22Rv1 (cell line): ENCODE measurements around the gene EPB41L4B.

Source experiments
- H3K27ac ChIP-seq: fragments of 450-650 bp; 2 replicates; pipeline ENCODE4 v1.5.1; 2017
- ZFX ChIP-seq: fragments of 450-650 bp; IDR thresholded peaks from 2 replicates; pipeline ENCODE4 v1.6.1; 2017; ENCODE audit warnings: antibody characterized with exemption, borderline replicate concordance
- TF ChIP-seq, protein P1 (sequence below): fragments of 450-650 bp; IDR thresholded peaks from 2 replicates; pipeline ENCODE4 v1.5.1; 2017; ENCODE audit warnings: mild to moderate bottlenecking

Gene EPB41L4B

DNA sequence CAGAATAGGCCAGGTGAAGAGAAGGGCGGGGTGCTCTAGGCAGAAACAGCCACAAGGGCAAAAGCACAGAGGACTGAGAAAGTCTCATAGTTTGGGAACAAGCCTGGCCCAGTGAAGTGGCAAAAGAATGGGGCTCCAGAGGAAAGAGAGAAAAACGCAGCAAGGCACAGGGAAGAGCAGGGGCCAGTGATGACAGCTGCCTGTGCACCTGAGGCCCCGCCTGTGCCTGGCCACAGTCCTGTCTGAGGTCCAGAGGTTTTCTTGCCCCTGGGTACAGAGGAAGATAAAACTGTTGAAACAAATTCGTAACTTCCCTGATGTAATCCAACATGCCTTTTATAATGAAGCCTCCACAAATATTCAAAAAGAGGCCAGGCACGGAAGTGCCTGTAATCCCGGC is 175.8 kb downstream of the EPB41L4B start:
- no peak overlapping the region for H3K27ac ChIP-seq

DNA sequence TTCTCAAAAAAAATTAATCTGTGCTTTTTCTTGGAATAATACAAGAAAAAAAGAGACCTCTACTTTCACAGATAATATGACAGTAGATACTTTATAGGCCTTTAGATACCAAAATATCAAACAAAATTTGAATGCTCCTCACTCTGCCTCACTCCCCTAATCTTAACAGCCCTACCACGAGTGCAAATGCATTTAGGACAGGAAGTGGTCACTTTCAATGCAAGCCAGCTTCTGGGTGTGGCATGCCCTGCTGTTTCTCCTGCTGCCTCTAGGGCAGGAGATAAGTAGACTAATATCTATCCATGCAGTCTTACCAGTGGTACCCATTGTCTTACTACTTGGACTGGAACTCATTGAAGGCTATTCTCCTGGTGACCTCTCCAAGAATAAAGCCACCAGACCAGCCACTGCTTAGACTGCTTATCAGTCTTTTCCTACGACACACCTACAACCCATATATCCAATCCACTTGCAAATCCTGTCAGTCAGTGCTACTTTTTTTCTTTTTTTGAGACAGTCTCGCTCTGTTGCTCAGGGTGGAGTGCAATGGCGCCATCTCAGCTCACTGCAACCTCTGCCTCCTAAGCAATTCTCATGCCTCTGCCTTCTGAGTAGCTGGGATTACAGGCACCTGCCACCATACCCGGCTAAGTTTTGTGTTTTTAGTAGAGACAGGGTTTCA is 176.8 kb downstream of the EPB41L4B start:
- TF ChIP-seq ZFX = no peak
- TF ChIP-seq, protein P1, sequence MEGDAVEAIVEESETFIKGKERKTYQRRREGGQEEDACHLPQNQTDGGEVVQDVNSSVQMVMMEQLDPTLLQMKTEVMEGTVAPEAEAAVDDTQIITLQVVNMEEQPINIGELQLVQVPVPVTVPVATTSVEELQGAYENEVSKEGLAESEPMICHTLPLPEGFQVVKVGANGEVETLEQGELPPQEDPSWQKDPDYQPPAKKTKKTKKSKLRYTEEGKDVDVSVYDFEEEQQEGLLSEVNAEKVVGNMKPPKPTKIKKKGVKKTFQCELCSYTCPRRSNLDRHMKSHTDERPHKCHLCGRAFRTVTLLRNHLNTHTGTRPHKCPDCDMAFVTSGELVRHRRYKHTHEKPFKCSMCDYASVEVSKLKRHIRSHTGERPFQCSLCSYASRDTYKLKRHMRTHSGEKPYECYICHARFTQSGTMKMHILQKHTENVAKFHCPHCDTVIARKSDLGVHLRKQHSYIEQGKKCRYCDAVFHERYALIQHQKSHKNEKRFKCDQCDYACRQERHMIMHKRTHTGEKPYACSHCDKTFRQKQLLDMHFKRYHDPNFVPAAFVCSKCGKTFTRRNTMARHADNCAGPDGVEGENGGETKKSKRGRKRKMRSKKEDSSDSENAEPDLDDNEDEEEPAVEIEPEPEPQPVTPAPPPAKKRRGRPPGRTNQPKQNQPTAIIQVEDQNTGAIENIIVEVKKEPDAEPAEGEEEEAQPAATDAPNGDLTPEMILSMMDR = peak; percentile 37
- H3K27ac ChIP-seq = no peak overlapping the region

More for the DNA sequence above, 175.8 kb downstream of the EPB41L4B start:
- TF ChIP-seq ZFX = no peak
- TF ChIP-seq, protein P1 = no peak

DNA sequence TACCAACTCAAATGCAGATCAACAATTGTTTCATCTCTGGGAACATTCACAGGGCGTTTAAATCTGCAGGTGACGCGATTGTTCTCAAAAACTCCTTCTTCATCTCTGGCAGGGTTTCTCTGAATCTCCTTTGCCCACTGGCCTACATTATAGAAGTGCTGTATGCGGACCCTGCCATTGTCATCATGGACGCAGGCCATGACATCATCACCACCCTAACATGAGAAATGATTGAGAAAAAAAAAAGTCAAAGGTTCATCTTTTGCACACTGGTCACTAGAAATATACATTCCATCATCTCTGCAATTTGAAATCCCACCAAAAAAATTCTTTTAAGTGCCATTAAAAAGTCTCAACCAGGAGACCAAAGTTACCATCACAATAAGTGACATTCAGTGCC is 179.5 kb downstream of the EPB41L4B start:
- H3K27ac ChIP-seq = no peak overlapping the region
- TF ChIP-seq, protein P1 = no peak
- TF ChIP-seq ZFX = no peak

DNA sequence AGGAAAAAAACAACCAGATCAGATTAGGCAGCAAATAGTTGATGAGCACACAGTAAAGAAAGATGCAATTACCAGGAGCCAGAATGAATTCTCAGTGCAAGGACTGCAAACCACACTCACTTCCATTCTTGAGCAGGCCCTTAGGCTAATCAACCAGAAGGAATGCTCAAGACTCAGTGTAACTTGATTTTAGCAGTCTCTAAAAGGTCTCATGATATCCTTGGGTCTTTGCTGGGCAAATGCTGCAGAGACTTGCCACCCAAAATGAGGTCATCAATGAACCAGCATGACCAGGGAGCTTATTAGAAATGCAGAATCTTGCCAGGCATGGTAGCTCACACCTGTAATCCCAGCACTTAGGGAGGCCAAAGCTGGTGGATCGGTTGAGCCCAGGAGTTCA is 181.0 kb downstream of the EPB41L4B start:
- TF ChIP-seq, protein P1 = no peak
- TF ChIP-seq ZFX = no peak
- H3K27ac ChIP-seq = no peak overlapping the region

DNA sequence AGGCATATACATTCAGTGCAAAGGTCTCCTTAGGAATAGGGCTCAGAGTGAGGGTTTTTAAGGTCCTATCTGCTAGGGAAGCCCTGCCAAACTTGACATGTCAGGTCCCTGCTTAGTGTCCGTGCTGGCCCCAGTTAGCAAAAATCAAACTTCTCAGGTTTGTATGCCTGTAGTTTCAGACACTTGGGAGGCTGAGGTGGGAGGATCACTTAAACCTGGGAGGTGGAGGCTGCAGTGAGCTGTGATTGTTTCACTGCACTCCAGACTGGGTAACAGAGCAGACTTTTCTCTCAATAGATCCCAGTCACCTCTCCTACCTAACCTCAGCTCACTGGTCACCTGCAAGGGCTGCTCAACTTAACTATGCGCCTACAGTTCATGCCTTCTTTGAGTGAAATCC is 182.4 kb downstream of the EPB41L4B start:
- TF ChIP-seq ZFX = no peak
- TF ChIP-seq, protein P1 = no peak
- no peak overlapping the region for H3K27ac ChIP-seq

DNA sequence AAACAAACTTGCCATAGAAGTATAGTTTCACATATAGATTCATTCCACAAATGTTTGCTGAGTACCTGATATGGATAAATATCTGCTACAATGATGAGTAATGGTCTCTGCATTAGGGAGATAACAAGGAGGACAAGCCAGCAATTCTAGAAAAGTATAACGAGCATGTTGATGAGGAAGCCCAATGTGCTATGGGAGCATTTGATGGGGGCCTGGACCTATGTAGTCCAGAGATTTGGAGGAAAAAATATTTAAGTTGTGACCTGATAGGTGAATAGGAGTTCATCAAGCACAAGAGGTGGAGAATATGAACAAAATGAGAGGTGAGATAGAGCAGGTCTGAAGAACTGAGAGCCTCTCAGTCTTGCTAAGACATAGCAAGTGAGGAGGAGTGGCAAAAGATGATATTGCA is 186.7 kb downstream of the EPB41L4B start:
- TF ChIP-seq ZFX = no peak
- TF ChIP-seq, protein P1 = no peak
- H3K27ac ChIP-seq = no peak overlapping the region

DNA sequence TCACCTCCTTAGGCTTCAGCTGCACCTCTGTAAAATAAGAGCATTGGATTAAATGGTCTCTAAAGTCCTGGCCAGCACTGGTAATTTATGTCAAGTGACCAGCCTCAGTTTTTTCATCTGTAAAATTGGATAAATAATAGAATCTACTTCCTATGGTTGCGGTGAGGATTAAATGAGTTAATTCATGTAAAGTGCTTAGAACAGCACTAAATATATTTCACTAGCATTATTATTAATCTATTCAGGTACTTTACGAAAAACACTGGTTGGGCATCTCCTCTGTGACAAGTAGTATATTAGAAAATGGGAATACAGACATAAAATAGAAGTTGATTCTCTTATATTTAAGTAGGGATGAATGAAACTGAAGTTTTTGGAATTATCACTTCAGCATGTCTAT is 187.3 kb downstream of the EPB41L4B start:
- H3K27ac ChIP-seq = no peak overlapping the region
- TF ChIP-seq, protein P1 = no peak
- no peak for TF ChIP-seq ZFX
